OCI-LY1 (cell line): ENCODE measurements around the gene ZNF101.

Source experiments
- H2AFZ ChIP-seq: fragments of 200-600 bp; sonication (generic), shearing (Covaris generic); 2 replicates; pipeline ENCODE4 v1.6.0; 2014; ENCODE audit warnings: antibody characterized with exemption, mild to moderate bottlenecking, low read length
- H3F3A ChIP-seq: fragments of 200-600 bp; sonication (generic), shearing (Covaris generic); 2 replicates; pipeline ENCODE4 v1.6.0; 2014; ENCODE audit warnings: mild to moderate bottlenecking, antibody characterized with exemption, low read length, moderate library complexity; ENCODE audit not compliant: insufficient read depth
- H3K27ac ChIP-seq: fragments of 200-600 bp; sonication (generic); 2 replicates; pipeline ENCODE4 v1.5.1; 2014; ENCODE audit warnings: low read length, mixed run types, mild to moderate bottlenecking, low read depth; ENCODE audit not compliant: poor library complexity, severe bottlenecking
- H3K27me3 ChIP-seq: fragments of 200-600 bp; sonication (generic); 2 replicates; pipeline ENCODE4 v1.6.0; 2014; ENCODE audit warnings: antibody characterized with exemption, mild to moderate bottlenecking, low read length, moderate library complexity; ENCODE audit not compliant: insufficient read depth
- H3K36me3 ChIP-seq: fragments of 200-600 bp; sonication (generic); 2 replicates; pipeline ENCODE4 v1.6.1; 2014; ENCODE audit warnings: mild to moderate bottlenecking, antibody characterized with exemption, low read length, moderate library complexity, mixed read lengths; ENCODE audit not compliant: insufficient read depth
- H3K4me1 ChIP-seq: fragments of 200-600 bp; sonication (generic); 2 replicates; pipeline ENCODE4 v1.5.1; 2014; ENCODE audit warnings: mild to moderate bottlenecking, low read length, moderate library complexity; ENCODE audit not compliant: insufficient read depth, severe bottlenecking
- H3K4me2 ChIP-seq: fragments of 200-600 bp; sonication (generic), shearing (Covaris generic); 2 replicates; pipeline ENCODE4 v1.6.1; 2014; ENCODE audit warnings: low read length
- H3K4me3 ChIP-seq: fragments of 200-600 bp; sonication (generic); 2 replicates; pipeline ENCODE4 v1.5.1; 2014; ENCODE audit warnings: low read length, low read depth, mild to moderate bottlenecking, mixed read lengths; ENCODE audit not compliant: poor library complexity, severe bottlenecking
- H3K79me2 ChIP-seq: fragments of 200-600 bp; shearing (Covaris generic); 2 replicates; pipeline ENCODE4 v1.6.1; 2016; ENCODE audit warnings: mixed run types, low read length, mixed read lengths; ENCODE audit not compliant: insufficient read depth
- H3K9ac ChIP-seq: fragments of 200-600 bp; sonication (generic), shearing (Covaris generic); 2 replicates; pipeline ENCODE4 v1.6.1; 2014; ENCODE audit warnings: mild to moderate bottlenecking, low read length, mixed read lengths
- H3K9me2 ChIP-seq: fragments of 200-600 bp; sonication (generic), shearing (Covaris generic); 2 replicates; pipeline ENCODE4 v1.6.1; 2014; ENCODE audit warnings: low read depth, mild to moderate bottlenecking, low read length, mixed read lengths
- H3K9me3 ChIP-seq: fragments of 200-600 bp; shearing (Covaris generic); 2 replicates; pipeline ENCODE4 v1.6.1; 2014; ENCODE audit warnings: low read length, mixed read lengths
- H4K20me1 ChIP-seq: fragments of 200-600 bp; sonication (generic), shearing (Covaris generic); 2 replicates; pipeline ENCODE4 v1.6.0; 2016; ENCODE audit warnings: mild to moderate bottlenecking, low read length; ENCODE audit not compliant: insufficient read depth
- EZH2 ChIP-seq: fragments of 200-600 bp; sonication (generic), shearing (Covaris generic); IDR thresholded peaks from 2 replicates; pipeline ENCODE4 v1.8.0; 2017; ENCODE audit warnings: borderline replicate concordance, mixed run types, mild to moderate bottlenecking, antibody characterized with exemption, low read length, moderate library complexity, mixed read lengths
- TF ChIP-seq, protein P1 (sequence below): fragments of 200-600 bp; sonication (generic), shearing (Covaris generic); IDR thresholded peaks from 2 replicates; pipeline ENCODE4 v1.5.1; 2017; ENCODE audit warnings: mild to moderate bottlenecking, antibody characterized with exemption, low read length, moderate library complexity, mixed read lengths

The ZNF101 gene

DNA sequence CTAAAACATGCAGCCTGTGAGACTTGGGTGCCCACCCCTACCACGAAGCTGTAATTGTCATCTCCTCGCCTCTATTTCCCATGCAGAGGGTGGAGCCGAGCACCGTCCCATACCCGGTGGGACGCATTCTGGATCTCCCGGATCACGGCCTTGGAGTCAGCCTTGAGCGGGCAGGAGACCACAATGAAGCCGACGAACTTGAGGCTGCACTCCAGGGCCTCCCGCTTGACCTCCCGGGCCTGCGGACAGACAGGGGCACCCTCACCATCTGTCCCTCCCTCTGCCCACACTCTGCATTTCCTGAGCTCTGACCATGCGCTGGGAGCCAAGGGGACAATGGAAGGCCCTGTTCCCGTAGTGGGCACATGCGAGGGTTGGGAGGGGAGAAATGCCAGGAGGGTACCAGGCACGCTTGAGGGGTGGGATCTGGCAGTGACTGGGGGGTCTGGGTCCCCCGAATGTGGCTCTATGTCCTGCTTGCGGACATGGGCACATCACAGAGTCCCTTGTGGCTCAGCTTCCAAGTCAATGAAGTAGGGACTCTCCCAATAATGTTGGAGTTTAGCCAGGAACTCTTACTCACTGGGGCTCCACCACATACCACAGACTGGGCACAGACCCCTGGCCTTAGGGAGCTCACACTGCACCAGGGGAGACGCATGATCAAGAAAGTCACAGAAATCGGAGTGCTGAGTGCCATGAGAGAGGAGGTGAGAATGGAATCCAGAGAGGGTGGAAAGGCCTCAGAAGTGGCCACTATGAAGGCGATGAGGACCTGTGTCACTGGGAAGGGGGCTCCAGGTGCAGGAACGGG is 15.9 kb upstream of the ZNF101 start:
- Histone ChIP-seq H2AFZ (no peak overlapping the region), H3K79me2 (no peaks in the 10 kb centered on the region), H3K9me2 (no peaks in the 10 kb centered on the region), H3K9me3 (no peaks in the 10 kb centered on the region), H3K36me3 (peaks cover 96% of the 10 kb centered on the region), H3K4me2 (no peak overlapping the region), H3K4me3 (no peak overlapping the region), H3K4me1 (no peaks in the 10 kb centered on the region), H3K27me3 (no peaks in the 10 kb centered on the region), H3F3A (no peaks in the 10 kb centered on the region), H4K20me1 (no peaks in the 10 kb centered on the region), H3K9ac (no peak overlapping the region), H3K27ac (no peak overlapping the region)
- TF ChIP-seq, protein P1, sequence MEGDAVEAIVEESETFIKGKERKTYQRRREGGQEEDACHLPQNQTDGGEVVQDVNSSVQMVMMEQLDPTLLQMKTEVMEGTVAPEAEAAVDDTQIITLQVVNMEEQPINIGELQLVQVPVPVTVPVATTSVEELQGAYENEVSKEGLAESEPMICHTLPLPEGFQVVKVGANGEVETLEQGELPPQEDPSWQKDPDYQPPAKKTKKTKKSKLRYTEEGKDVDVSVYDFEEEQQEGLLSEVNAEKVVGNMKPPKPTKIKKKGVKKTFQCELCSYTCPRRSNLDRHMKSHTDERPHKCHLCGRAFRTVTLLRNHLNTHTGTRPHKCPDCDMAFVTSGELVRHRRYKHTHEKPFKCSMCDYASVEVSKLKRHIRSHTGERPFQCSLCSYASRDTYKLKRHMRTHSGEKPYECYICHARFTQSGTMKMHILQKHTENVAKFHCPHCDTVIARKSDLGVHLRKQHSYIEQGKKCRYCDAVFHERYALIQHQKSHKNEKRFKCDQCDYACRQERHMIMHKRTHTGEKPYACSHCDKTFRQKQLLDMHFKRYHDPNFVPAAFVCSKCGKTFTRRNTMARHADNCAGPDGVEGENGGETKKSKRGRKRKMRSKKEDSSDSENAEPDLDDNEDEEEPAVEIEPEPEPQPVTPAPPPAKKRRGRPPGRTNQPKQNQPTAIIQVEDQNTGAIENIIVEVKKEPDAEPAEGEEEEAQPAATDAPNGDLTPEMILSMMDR = no peak
- TF ChIP-seq EZH2 = no peak

GRCh38 chr19:19653597-19654147 is 15.0 kb upstream of the ZNF101 start:
- Histone ChIP-seq H2AFZ (no peak overlapping the region), H3K9ac (no peak overlapping the region), H3K4me1 (no peaks in the 10 kb centered on the region), H3K9me2 (no peaks in the 10 kb centered on the region), H3F3A (no peaks in the 10 kb centered on the region), H4K20me1 (no peaks in the 10 kb centered on the region), H3K36me3 (peaks cover 98% of the 10 kb centered on the region), H3K4me2 (no peak overlapping the region), H3K4me3 (no peak overlapping the region), H3K27me3 (no peaks in the 10 kb centered on the region), H3K9me3 (no peaks in the 10 kb centered on the region), H3K27ac (no peak overlapping the region), H3K79me2 (no peaks in the 10 kb centered on the region)
- no peak for TF ChIP-seq EZH2
- TF ChIP-seq, protein P1 = no peak

DNA sequence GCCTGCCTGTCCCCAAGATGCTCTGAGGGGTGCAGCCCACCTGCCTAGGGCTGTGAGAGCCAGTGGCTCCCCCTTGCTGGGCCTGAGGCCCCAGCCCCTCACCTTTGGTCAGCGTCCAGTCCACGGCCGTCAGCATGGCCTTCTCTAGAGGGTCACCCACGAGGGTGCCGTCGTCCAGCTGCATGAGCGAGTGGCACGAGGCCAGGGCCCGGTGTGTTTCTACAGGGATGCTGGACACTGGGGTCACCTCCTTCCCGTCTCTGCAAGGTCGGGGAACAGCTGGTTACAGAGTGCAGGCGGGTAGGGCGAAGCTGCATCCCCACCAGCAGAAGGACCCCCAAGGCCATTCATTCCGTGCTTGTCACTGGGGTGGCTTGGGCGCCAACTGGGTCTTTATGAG is 14.2 kb upstream of the ZNF101 start:
- H3K4me1 ChIP-seq = no peaks in the 10 kb centered on the region
- H3K9me2 ChIP-seq = no peaks in the 10 kb centered on the region
- no peak overlapping the region for H2AFZ ChIP-seq
- H3K4me3 ChIP-seq = no peak overlapping the region
- H3K9me3 ChIP-seq = no peaks in the 10 kb centered on the region
- TF ChIP-seq EZH2 = no peak
- TF ChIP-seq, protein P1 = no peak
- no peaks in the 10 kb centered on the region for H4K20me1 ChIP-seq
- H3K36me3 ChIP-seq = peaks cover 98% of the 10 kb centered on the region
- H3F3A ChIP-seq = no peaks in the 10 kb centered on the region
- H3K27me3 ChIP-seq = no peaks in the 10 kb centered on the region
- H3K4me2 ChIP-seq = no peak overlapping the region
- no peaks in the 10 kb centered on the region for H3K79me2 ChIP-seq
- no peak overlapping the region for H3K9ac ChIP-seq
- no peak overlapping the region for H3K27ac ChIP-seq
